ENCODE results near the gene SF3B5. TPM values are rescaled to one million over a fixed set of nuclear protein-coding genes. Genes with fewer than 3 reads are reported as not detected.

SF3B5 gene
- 171 to 220 TPM (median 201 TPM) in 5 replicates for total RNA-seq (2022; extraction: Qiagen RNA extraction; ENCODE audit: low read depth)

GRCh38 chr6:144095134-144096002, at the start of gene SF3B5:
TSS of gene SF3B5 (minus strand) at chr6:144095573. CDS start at chr6:144095497, 76 bp downstream.

Other genes starting within 250 kb of the SF3B5 start
- not detected in 5 replicates for gene ZC2HC1B, start 231.1 kb downstream of the SF3B5 start, total RNA-seq (2022; extraction: Qiagen RNA extraction; ENCODE audit: low read depth)
- gene PLAGL1, start 87.3 kb downstream of the SF3B5 start, total RNA-seq (2022; extraction: Qiagen RNA extraction; ENCODE audit: low read depth): 6.5 to 9.9 TPM (median 6.9 TPM) in 5 replicates
- 2.1 to 2.6 TPM (median 2.5 TPM) in 5 replicates for gene STX11, start 54.9 kb upstream of the SF3B5 start, total RNA-seq (2022; extraction: Qiagen RNA extraction; ENCODE audit: low read depth)
- gene UTRN, start 189.8 kb upstream of the SF3B5 start, total RNA-seq (2022; extraction: Qiagen RNA extraction; ENCODE audit: low read depth): 7.6 to 12.4 TPM (median 11.6 TPM) in 5 replicates

Measured in A549 treated with ZK216348 at 1 μM for 4 hours (cell line).